Measurements from ENCODE around the gene PRDX3.

The PRDX3 gene

DNA sequence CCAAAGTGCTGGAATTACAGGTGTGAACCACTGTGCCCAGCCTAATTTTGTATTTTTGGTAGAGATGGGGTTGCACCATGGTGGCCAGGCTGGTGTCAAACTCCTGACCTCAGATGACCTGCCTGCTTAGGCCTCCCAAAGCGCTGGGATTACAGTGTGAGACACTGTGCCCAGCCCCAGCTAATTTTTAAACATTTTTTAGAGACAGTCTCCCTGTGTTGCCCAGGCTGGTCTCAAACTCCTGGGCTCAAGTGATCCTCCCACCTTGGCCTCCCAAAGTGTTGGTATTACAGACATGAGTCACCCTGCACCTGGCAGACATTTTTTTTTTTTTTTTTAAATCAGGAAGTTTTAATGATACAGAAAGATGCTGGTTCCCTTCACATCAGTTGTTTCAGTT is 59.2 kb downstream of the PRDX3 start:
- DNase-seq, result no peak

DNA sequence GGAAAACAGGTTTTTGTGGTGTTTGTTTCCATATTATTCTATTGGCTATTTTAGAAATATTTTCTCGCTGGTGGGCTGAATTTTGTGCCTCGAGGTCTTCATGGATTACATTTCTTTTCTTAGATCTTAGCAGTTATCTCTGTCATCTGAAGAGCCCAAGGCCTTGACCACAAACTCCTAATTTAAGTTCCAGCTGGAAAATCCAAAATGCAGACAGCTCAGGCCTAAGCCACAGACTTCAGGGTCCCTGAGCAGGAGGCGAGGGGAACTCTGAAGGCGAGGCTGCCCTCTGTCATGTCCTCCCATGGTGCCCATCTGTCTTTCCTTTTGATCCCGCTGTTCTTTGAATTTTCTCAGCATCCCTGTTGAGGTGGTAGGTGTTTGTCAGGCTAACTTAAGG is 60.4 kb downstream of the PRDX3 start:
- DNase-seq, result no peak

All from activated effector memory CD4-positive, alpha-beta T cell treated with anti-CD3 and anti-CD28 coated beads, Interleukin-2, amount 50 U/mL, for 16 hours (primary cell).